Measurements from ENCODE around the gene C1QB. TPM values are rescaled to one million over a fixed set of nuclear protein-coding genes. Genes with fewer than 3 reads are reported as not detected.

The C1QB gene
- total and polyA plus RNA-seq, 2 of the 4 experiments (the other 2 are of a cell fraction), result not detected

DNA sequence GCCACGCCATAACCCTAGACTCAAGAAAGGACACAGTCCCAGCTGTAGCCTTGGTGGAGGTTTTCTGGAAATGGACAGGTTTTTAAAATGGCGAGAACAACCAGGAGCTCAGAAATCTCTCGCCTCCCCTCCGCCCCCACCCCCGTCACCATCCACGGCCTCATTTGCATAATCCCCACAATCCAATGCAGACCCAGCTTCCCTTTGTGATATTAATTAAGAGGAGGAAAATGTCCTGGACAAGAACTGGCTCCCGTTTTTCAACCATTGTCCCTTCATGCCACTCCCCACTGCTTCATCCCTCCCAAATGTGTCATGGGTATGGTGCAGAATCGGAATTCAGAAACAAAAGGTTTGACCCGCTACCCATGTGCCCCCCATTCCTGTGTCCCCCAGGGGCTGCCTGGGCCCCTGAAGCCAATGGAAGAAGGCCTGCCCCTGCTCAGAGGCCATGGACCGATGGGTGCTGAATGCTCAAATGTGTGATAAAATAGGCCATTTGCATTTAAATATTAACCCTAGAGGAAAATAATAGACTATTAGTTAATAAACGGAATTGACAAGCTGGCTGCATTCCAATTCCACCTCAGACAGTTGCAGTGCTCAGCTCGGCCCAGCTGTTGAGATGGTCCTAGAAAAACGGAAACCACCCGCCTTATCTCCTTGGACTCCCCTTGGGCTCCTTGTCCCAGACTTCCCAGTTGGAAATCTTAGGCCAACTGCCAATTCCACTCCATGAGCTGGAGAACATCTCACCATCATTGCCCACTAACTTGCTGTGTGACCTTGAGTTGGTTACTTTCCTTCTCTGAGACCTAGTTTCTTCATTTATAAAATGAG lies 46.9 kb downstream of the C1QB start:
- CTCF ChIA-PET, result interaction anchor here (0.8 to 1.1 kb wide), 2 partner anchors 162 to 163 kb away, joined by 3 read pairs; no protein-coding TSS in a partner anchor
- Histone ChIP-seq H3K4me3 (ENCODE audit: insufficient read depth, low read depth, low read length) (no peak overlapping the region), H4K20me1 (ENCODE audit: insufficient read depth, low read length) (no peaks in the 10 kb centered on the region), H3K4ac (ENCODE audit: low read depth, low read length) (no peak overlapping the region), H3K79me1 (ENCODE audit: low read depth in 1 of 2, low read length in 2 of 2) (no peaks in the 10 kb centered on the region), H3K27ac (ENCODE audit: insufficient read depth, low read length) (no peak overlapping the region), H3K4me1 (ENCODE audit: control insufficient read depth, insufficient read depth, low read length) (0 out of 2 replicates have a peak, but pooled peaks cover 1% of the 10 kb centered on the region), H2BK20ac (ENCODE audit: low read depth, low read length) (no peak overlapping the region), H3K18ac (ENCODE audit: low read depth, low read length) (no peak overlapping the region), H4K5ac (ENCODE audit: low read depth, low read length) (no peak overlapping the region), H2AK9ac (replicated peaks; ENCODE audit: low read depth, low read length, poor library complexity) (no peak overlapping the region), H3K23ac (ENCODE audit: low read depth, low read length) (no peak overlapping the region), H3K9me1 (ENCODE audit: insufficient read depth, low read length) (no peaks in the 10 kb centered on the region), H2BK5ac (ENCODE audit: low read depth, low read length, poor library complexity, severe bottlenecking) (no peak overlapping the region), H3K36me3 (ENCODE audit: control insufficient read depth, insufficient read depth, low read length) (no peaks in the 10 kb centered on the region), H2AK5ac (ENCODE audit: low read depth, low read length) (no peak overlapping the region), H3K4me2 (ENCODE audit: low read depth, low read length) (no peak overlapping the region), H2BK120ac (ENCODE audit: low read depth, low read length) (no peak overlapping the region), H4K8ac (ENCODE audit: low read depth in 2 of 2, low read length in 2 of 2) (no peak overlapping the region), H3K14ac (replicated peaks; ENCODE audit: low read depth, low read length) (no peak overlapping the region), H3K56ac (ENCODE audit: extremely low read depth, insufficient read depth, low read length) (no peak overlapping the region), H3K9me3 (ENCODE audit: control insufficient read depth, insufficient read depth, low read length) (no peaks in the 10 kb centered on the region), H3K9ac (ENCODE audit: low read depth, low read length) (no peak overlapping the region), H2AFZ (replicated peaks; ENCODE audit: low read length, poor library complexity) (no peak overlapping the region), H4K91ac (ENCODE audit: insufficient read depth, low read depth, low read length) (no peak overlapping the region), H3K27me3 (ENCODE audit: control insufficient read depth, insufficient read depth, low read length) (peaks cover 2% of the 10 kb centered on the region; the same call in 1 of the 2 replicates), H2BK15ac (ENCODE audit: low read depth, low read length) (no peak overlapping the region)
- in situ Hi-C loops (cut with MboI; ENCODE audit: low sequenced_read_pairs), result loop anchor here (10.0 kb wide), 1 partner anchor 185 kb away; no protein-coding TSS in a partner anchor
- ATAC-seq (ENCODE audit: low read depth) (no peak), DNase-seq (no peak)
- dilution Hi-C loops (cut with HindIII; ENCODE audit: low sequenced_read_pairs, unreplicated experiment), result no loop called here
- WGBS, 2 experiments (ENCODE audit: extremely low coverage in 2 of 2, insufficient read length in 1 of 2), result no CpG with 5 or more reads among the region's 14 CpGs
- BruUV-seq (replicated peaks), result no TSS peak
- POLR2A ChIA-PET (ENCODE audit: unreplicated experiment), result no interaction called here
- intact Hi-C loops (cut with micrococcal nuclease), result no loop called here
- TF ChIP-seq CEBPB (IDR thresholded peaks at IDR 0.05; ENCODE audit: low read depth, low read length), result no peak
- TF ChIP-seq SMC3 (IDR thresholded peaks at IDR 0.05; ENCODE audit: low read depth, low read length), result no peak
